Measurements from ENCODE around the gene TIAM1. TPM values are rescaled to one million over a fixed set of nuclear protein-coding genes. Genes with fewer than 3 reads are reported as not detected.

Gene TIAM1
- total RNA-seq, 3 donors from 2014 or later: 6.2 to 11.6 (median 10.4) TPM

DNA sequence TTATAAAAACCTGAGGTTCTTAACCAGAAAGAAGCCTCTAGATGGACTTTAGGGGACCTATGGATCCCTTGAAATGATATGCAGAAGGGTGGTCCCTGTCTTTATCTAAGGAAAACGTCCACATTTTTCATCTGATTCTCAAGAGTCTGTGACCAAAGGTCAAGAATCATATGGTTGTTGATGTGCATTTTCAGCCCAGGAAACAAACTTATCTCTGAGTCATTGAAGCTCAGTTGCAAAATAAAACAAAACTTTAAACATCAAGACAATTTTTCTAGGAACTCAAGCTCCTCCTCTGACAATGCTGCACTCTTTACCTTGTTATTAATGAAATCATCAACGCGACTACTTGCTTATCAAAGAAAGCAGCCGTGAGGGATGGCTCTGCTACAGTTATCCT is 83.3 kb downstream of the TIAM1 start:
- no peaks in the 10 kb centered on the region for H3K36me3 ChIP-seq (ENCODE audit: low read depth)
- TF ChIP-seq, protein P1, sequence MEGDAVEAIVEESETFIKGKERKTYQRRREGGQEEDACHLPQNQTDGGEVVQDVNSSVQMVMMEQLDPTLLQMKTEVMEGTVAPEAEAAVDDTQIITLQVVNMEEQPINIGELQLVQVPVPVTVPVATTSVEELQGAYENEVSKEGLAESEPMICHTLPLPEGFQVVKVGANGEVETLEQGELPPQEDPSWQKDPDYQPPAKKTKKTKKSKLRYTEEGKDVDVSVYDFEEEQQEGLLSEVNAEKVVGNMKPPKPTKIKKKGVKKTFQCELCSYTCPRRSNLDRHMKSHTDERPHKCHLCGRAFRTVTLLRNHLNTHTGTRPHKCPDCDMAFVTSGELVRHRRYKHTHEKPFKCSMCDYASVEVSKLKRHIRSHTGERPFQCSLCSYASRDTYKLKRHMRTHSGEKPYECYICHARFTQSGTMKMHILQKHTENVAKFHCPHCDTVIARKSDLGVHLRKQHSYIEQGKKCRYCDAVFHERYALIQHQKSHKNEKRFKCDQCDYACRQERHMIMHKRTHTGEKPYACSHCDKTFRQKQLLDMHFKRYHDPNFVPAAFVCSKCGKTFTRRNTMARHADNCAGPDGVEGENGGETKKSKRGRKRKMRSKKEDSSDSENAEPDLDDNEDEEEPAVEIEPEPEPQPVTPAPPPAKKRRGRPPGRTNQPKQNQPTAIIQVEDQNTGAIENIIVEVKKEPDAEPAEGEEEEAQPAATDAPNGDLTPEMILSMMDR (IDR thresholded peaks at IDR 0.05): no peak
- DNase-seq (no peak), ATAC-seq (no peak)
- no peak overlapping the region for H3K4me3 ChIP-seq
- intact Hi-C loops (cut with DNase I, micrococcal nuclease): no loop called here
- no peaks in the 10 kb centered on the region for H3K9me3 ChIP-seq
- no peaks in the 10 kb centered on the region for H3K4me1 ChIP-seq (ENCODE audit: low read depth)

DNA sequence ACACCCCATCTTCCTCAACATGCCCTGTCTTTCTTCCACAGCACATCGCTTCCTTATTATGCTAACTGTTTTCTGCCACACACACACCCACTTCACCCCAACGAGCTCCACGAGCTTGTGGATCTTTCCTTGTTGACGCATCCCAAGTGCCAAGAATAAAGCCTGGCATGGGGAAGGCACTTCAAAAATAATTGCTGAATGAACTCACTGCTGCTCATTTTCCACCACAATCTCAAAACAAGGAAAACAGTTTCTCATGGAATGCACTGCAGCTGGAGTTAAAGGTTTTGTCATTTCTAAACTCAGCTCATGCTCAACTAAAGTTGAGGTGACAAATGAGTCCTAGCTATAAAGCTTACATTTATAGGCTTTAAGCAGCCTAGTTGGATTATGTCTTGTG is 86.0 kb downstream of the TIAM1 start:
- intact Hi-C loops (cut with DNase I, micrococcal nuclease): no loop called here
- Histone ChIP-seq H3K4me1 (ENCODE audit: low read depth) (no peaks in the 10 kb centered on the region), H3K9me3 (no peaks in the 10 kb centered on the region), H3K4me3 (no peak overlapping the region), H3K36me3 (ENCODE audit: low read depth) (no peaks in the 10 kb centered on the region)
- ATAC-seq (no peak), DNase-seq (no peak)
- TF ChIP-seq, protein P1 (IDR thresholded peaks at IDR 0.05): no peak

DNA sequence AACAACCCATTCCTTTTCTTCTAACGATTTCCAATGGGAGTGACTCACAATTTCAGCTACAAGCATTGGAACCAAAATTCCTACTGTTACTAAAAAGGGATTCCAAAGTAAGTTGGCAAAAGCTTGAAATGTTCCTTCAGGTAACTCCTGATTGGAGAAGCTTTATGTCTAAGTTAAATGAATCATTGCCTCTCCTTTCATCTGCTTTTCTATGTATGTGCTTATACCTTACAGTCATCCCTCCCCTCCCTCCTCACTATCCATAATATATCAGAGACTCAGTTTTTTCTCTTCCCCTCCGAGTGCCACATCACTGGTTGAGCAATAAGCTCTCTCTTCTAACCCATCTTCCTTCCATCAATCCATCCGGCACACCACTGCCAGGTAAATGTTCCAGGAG is 86.8 kb downstream of the TIAM1 start:
- H3K9me3 ChIP-seq: no peaks in the 10 kb centered on the region
- no peak for ATAC-seq
- H3K4me1 ChIP-seq (ENCODE audit: low read depth): no peaks in the 10 kb centered on the region
- H3K4me3 ChIP-seq: no peak overlapping the region
- H3K36me3 ChIP-seq (ENCODE audit: low read depth): no peaks in the 10 kb centered on the region
- DNase-seq: no peak
- TF ChIP-seq, protein P1 (IDR thresholded peaks at IDR 0.05): no peak
- intact Hi-C loops (cut with DNase I, micrococcal nuclease): no loop called here

DNA sequence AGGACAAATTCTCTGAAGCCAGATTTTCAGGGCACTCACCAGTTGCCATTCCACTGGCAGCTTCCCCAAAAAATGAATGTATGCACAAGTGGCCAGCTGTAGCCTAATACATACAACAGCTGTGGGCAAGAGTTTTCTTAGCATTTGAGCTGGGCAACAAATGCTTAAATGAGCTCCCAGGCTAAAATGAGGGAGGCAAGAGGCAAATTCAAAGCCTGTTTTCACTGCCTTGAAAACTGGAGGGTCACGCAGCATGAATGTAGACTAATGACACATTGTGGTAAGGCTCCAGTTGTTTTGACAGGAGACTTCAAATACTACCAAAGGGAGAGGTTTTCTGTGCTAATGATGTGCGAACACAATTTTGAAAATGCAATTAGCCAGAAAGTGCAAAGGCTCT is 88.2 kb downstream of the TIAM1 start:
- H3K9me3 ChIP-seq: no peaks in the 10 kb centered on the region
- H3K36me3 ChIP-seq (ENCODE audit: low read depth): no peaks in the 10 kb centered on the region
- no peak for DNase-seq
- no peaks in the 10 kb centered on the region for H3K4me1 ChIP-seq (ENCODE audit: low read depth)
- TF ChIP-seq, protein P1 (IDR thresholded peaks at IDR 0.05): no peak
- H3K4me3 ChIP-seq: no peak overlapping the region
- intact Hi-C loops (cut with DNase I, micrococcal nuclease): no loop called here
- no peak for ATAC-seq

DNA sequence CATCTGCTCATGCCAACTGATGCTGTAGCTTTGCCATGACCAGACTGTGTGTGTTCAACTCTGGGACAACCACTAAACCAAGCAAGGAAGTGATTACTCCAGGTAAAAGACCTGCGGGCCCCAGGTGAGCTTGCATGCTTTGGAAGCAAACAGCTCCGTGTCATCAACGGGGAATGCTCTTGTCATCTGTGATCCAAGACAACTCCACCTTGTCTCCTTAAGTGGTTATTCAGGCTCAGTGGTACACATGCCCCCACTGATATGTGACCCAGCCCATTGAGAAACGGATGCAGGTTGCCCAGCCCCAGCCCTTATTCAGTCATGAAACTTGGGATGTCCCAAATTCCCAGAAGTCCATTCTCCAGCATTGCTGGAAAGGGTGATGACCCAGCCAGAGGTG is 89.0 kb downstream of the TIAM1 start:
- DNase-seq: no peak
- intact Hi-C loops (cut with DNase I, micrococcal nuclease): no loop called here
- no peaks in the 10 kb centered on the region for H3K36me3 ChIP-seq (ENCODE audit: low read depth)
- H3K4me1 ChIP-seq (ENCODE audit: low read depth): no peaks in the 10 kb centered on the region
- TF ChIP-seq, protein P1 (IDR thresholded peaks at IDR 0.05): no peak
- no peak for ATAC-seq
- H3K4me3 ChIP-seq: no peak overlapping the region
- H3K9me3 ChIP-seq: no peaks in the 10 kb centered on the region

DNA sequence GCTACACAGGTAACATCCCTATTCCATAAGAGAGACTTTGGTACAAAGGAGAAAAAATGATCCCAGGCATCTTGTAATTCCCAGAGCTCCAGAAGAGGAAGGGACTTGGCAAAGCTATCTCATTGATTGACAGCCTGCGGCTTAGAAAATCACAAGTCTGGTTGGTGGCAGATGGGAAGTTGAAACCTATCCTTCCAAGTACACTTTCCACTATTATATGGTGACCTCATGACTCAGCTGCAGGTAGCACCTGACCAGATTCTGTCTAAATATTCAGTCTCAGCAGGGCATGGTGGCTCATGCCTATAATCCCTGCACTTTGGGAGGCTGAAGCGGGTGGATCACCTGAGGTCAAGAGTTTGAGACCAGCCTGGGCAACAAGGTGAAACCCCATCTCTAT is 89.9 kb downstream of the TIAM1 start:
- no peak for ATAC-seq
- TF ChIP-seq, protein P1 (IDR thresholded peaks at IDR 0.05): no peak
- no peak for DNase-seq
- no peak overlapping the region for H3K4me3 ChIP-seq
- H3K36me3 ChIP-seq (ENCODE audit: low read depth): no peaks in the 10 kb centered on the region
- intact Hi-C loops (cut with DNase I, micrococcal nuclease): no loop called here
- no peaks in the 10 kb centered on the region for H3K9me3 ChIP-seq
- no peaks in the 10 kb centered on the region for H3K4me1 ChIP-seq (ENCODE audit: low read depth)

Measured in mucosa of descending colon (tissue), 3 donors.